GM12875 (cell line): Measurements from ENCODE around the gene IL1R1.

Experiments used
- H3K4me3 ChIP-seq: one replicate; pipeline ENCODE4 v1.5.1; 2011; ENCODE audit warnings: low read depth, low read length, control low read depth
- TF ChIP-seq, protein P1 (sequence below): IDR thresholded peaks from 2 replicates; pipeline ENCODE4 v1.5.1; 2011; ENCODE audit warnings: low read depth, mild to moderate bottlenecking, control low read depth, inconsistent platforms, low read length, moderate library complexity, borderline replicate concordance; ENCODE audit not compliant: insufficient read depth

The IL1R1 gene

GRCh38 chr2:102166189-102166845 is 23.8 kb downstream of the IL1R1 start:
- TF ChIP-seq, protein P1, sequence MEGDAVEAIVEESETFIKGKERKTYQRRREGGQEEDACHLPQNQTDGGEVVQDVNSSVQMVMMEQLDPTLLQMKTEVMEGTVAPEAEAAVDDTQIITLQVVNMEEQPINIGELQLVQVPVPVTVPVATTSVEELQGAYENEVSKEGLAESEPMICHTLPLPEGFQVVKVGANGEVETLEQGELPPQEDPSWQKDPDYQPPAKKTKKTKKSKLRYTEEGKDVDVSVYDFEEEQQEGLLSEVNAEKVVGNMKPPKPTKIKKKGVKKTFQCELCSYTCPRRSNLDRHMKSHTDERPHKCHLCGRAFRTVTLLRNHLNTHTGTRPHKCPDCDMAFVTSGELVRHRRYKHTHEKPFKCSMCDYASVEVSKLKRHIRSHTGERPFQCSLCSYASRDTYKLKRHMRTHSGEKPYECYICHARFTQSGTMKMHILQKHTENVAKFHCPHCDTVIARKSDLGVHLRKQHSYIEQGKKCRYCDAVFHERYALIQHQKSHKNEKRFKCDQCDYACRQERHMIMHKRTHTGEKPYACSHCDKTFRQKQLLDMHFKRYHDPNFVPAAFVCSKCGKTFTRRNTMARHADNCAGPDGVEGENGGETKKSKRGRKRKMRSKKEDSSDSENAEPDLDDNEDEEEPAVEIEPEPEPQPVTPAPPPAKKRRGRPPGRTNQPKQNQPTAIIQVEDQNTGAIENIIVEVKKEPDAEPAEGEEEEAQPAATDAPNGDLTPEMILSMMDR: no peak
- H3K4me3 ChIP-seq: no peak overlapping the region

DNA sequence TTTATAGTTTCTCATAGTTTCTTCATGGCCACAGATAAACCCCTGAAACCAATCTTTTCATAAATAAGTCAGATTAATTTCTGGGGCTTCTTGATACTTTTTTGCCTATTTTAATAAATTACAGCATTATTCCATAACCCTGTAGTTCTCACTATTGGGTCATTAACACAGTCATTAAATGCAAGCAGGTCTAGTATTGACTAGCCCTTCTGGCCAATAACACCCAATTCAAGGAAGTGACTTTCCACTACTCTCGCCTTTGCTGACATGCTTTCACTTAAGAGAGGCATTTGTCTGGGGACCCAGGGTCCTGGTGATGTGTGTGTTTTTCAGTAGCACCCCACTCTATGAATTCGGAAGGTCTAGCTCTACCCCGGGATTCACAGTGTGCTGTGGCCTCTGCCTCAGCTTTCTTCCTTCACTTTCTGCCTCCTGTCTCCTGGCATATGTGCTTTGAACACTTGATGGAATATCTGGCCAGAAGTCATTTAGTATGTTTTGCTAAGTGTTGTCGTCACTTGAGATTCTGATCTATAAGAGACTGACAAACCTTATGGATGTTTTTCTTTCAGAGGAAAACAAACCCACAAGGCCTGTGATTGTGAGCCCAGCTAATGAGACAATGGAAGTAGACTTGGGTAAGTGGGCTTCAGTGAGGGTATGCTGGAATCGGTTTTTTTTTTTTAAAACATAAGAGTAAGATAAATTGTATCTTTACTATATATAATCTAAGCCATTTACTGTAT is 25.7 kb downstream of the IL1R1 start:
- H3K4me3 ChIP-seq: no peak overlapping the region
- TF ChIP-seq, protein P1: no peak

- TF ChIP-seq, protein P1: no peak
- H3K4me3 ChIP-seq: no peak overlapping the region
Observed at GRCh38 chr2:102171946-102172345, 29.4 kb downstream of the IL1R1 start.

DNA sequence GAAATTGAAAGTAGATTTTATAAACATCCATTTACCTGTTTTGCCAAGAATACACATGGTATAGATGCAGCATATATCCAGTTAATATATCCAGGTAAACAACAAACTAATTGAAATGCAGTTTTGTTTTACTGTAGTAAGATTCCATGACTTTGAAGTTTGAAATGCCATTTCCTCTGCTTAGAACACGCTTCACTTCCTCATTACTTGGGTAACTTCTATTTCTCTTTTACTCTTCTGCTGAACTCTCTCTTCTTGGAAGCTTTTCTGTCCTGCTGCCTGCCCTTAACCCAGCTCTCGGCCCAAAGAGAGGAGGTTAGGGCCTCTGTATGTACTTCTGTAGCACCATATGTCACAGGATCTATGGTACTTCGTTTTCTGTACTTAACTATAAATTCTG is 30.2 kb downstream of the IL1R1 start:
- TF ChIP-seq, protein P1: no peak
- no peak overlapping the region for H3K4me3 ChIP-seq

DNA sequence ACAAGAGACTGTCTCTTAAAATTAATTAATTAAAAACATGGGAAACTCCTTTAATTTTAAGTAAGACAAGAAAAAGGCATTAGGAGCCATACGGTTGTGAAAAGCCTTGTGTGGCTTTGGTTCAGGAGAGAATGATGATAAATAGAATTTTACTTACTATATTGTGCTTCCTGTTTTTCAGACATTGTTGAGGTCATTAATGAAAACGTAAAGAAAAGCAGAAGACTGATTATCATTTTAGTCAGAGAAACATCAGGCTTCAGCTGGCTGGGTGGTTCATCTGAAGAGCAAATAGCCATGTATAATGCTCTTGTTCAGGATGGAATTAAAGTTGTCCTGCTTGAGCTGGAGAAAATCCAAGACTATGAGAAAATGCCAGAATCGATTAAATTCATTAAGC is 33.6 kb downstream of the IL1R1 start:
- TF ChIP-seq, protein P1: no peak

GRCh38 chr2:102177814-102178478 is 35.4 kb downstream of the IL1R1 start:
- H3K4me3 ChIP-seq: no peak overlapping the region
- TF ChIP-seq, protein P1: no peak

More for the DNA sequence above, 33.6 kb downstream of the IL1R1 start:
- H3K4me3 ChIP-seq: no peak overlapping the region
